ENCODE data around the gene LDB3.

LDB3 gene

GRCh38 chr10:86664341-86665217 is 3.7 kb upstream of the LDB3 start:
- no peak overlapping the region for H3K4me3 ChIP-seq (ENCODE audit: control insufficient read depth, low read depth, low read length)
- no peak for TF ChIP-seq CTCF (conservative IDR thresholded peaks at IDR 0.05; ENCODE audit: control insufficient read depth, insufficient read depth, low read depth, low read length)

GRCh38 chr10:86665218-86665607 is 3.1 kb upstream of the LDB3 start:
- TF ChIP-seq CTCF (conservative IDR thresholded peaks at IDR 0.05; ENCODE audit: control insufficient read depth, insufficient read depth, low read depth, low read length), result no peak
- DNase-seq (ENCODE audit: low read depth), result no peak
- no peak overlapping the region for H3K4me3 ChIP-seq (ENCODE audit: control insufficient read depth, low read depth, low read length)

More at GRCh38 chr10:86664341-86665217, 3.7 kb upstream of the LDB3 start:
- DNase-seq (ENCODE audit: low read depth), result no peak

- no peak overlapping the region for H3K4me3 ChIP-seq (ENCODE audit: control insufficient read depth, low read depth, low read length)
- DNase-seq (ENCODE audit: low read depth), result no peak
- TF ChIP-seq CTCF (conservative IDR thresholded peaks at IDR 0.05; ENCODE audit: control insufficient read depth, insufficient read depth, low read depth, low read length), result no peak
Observed at GRCh38 chr10:86665868-86666267, 2.4 kb upstream of the LDB3 start.

GRCh38 chr10:86666538-86666937 is 1.8 kb upstream of the LDB3 start:
- no peak for TF ChIP-seq CTCF (conservative IDR thresholded peaks at IDR 0.05; ENCODE audit: control insufficient read depth, insufficient read depth, low read depth, low read length)
- H3K4me3 ChIP-seq (ENCODE audit: control insufficient read depth, low read depth, low read length), result no peak overlapping the region
- DNase-seq (ENCODE audit: low read depth), result no peak

- H3K4me3 ChIP-seq (ENCODE audit: control insufficient read depth, low read depth, low read length), result no peak overlapping the region
Observed at GRCh38 chr10:86667421-86668181, 710 bp upstream of the LDB3 start.

More at GRCh38 chr10:86667421-86668181, 710 bp upstream of the LDB3 start:
- no peak for DNase-seq (ENCODE audit: low read depth)
- TF ChIP-seq CTCF (conservative IDR thresholded peaks at IDR 0.05; ENCODE audit: control insufficient read depth, insufficient read depth, low read depth, low read length), result no peak

All from fibroblast of mammary gland (primary cell).